Liver (tissue), 9 donors: ENCODE data around the gene DIAPH2. TPM values are rescaled to one million over a fixed set of nuclear protein-coding genes. Genes with fewer than 3 reads are reported as not detected.

ENCODE experiments used
- DNase-seq: peaks from one replicate; pipeline ENCODE4 v3.0.0-alpha.2; 2017; ENCODE audit warnings: low spot score
- H3K27ac ChIP-seq, 2 donors: one replicate each; pipeline ENCODE4 v1.7.0; 2013; ENCODE audit warnings: inconsistent platforms in 2 of 2, low read length in 2 of 2, control low read depth in 1 of 2, low read depth in 1 of 2, mild to moderate bottlenecking in 1 of 2
- H3K27me3 ChIP-seq, 4 donors: one replicate each; pipeline versions ENCODE4 v1.6.1 to v1.7.0; 2013; ENCODE audit warnings: low read length in 3 of 4, inconsistent platforms in 1 of 4, mild to moderate bottlenecking in 1 of 4, moderate library complexity in 1 of 4; ENCODE audit not compliant: control insufficient read depth in 4 of 4, insufficient read depth in 4 of 4
- H3K36me3 ChIP-seq, 4 donors: one replicate each; pipeline versions ENCODE4 v1.6.1 to v1.7.0; 2013; ENCODE audit warnings: low read length in 3 of 4, mild to moderate bottlenecking in 3 of 4, low read depth in 1 of 4, moderate library complexity in 1 of 4; ENCODE audit not compliant: control insufficient read depth in 4 of 4, insufficient read depth in 3 of 4
- H3K4me1 ChIP-seq, 4 donors: one replicate each; pipeline versions ENCODE4 v1.6.1 to v1.7.0; 2013; ENCODE audit warnings: low read length in 3 of 4, mild to moderate bottlenecking in 3 of 4, moderate library complexity in 1 of 4; ENCODE audit not compliant: control insufficient read depth in 4 of 4, insufficient read depth in 4 of 4
- H3K4me3 ChIP-seq, 3 donors: one replicate each; pipeline versions ENCODE4 v1.6.1 to v1.7.0; 2013; ENCODE audit warnings: low read length in 3 of 3, control low read depth in 1 of 3, low read depth in 1 of 3, mild to moderate bottlenecking in 1 of 3
- H3K9ac ChIP-seq, 2 donors: one replicate each; pipeline ENCODE4 v1.7.0; 2013; ENCODE audit warnings: low read length in 2 of 2, mild to moderate bottlenecking in 2 of 2, moderate library complexity in 2 of 2, control low read depth in 1 of 2, low read depth in 1 of 2
- H3K9me3 ChIP-seq, 4 donors: one replicate each; pipeline versions ENCODE4 v1.6.1 to v1.7.0; 2013; ENCODE audit warnings: low read length in 3 of 4; ENCODE audit not compliant: control insufficient read depth in 4 of 4
- ATF3 ChIP-seq: IDR thresholded peaks from 2 replicates; pipeline ENCODE4 v1.6.1; 2016; ENCODE audit warnings: antibody characterized with exemption
- CTCF ChIP-seq: fragments of 150-350 bp; IDR thresholded peaks from 2 replicates; pipeline ENCODE4 v1.5.1; 2017; ENCODE audit warnings: improper control_type of control experiment, low read depth, low read length; ENCODE audit not compliant: missing input control
- EGR1 ChIP-seq, 2 donors: IDR thresholded peaks; 2 replicates each; pipeline ENCODE4 v1.6.1; 2016 to 2018; ENCODE audit warnings: antibody characterized with exemption in 2 of 2, low read depth in 2 of 2
- FOXA1 ChIP-seq: IDR thresholded peaks from 2 replicates; pipeline ENCODE4 v1.6.1; 2016; ENCODE audit warnings: antibody characterized with exemption
- FOXA2 ChIP-seq: IDR thresholded peaks from 2 replicates; pipeline ENCODE4 v1.6.1; 2016; ENCODE audit warnings: antibody characterized with exemption
- GABPA ChIP-seq, 2 donors: IDR thresholded peaks in 1 of 2; conservative IDR thresholded peaks in 1 of 2; 2 replicates each; pipeline ENCODE4 v1.6.1; 2016; ENCODE audit warnings: antibody characterized with exemption in 2 of 2, mild to moderate bottlenecking in 1 of 2, moderate library complexity in 1 of 2
- HNF4A ChIP-seq, 2 donors: conservative IDR thresholded peaks; 2 replicates each; pipeline ENCODE4 v1.6.1; 2016; ENCODE audit warnings: antibody characterized with exemption in 2 of 2, mild to moderate bottlenecking in 2 of 2
- HNF4G ChIP-seq: IDR thresholded peaks from 2 replicates; pipeline ENCODE4 v1.6.1; 2016; ENCODE audit warnings: antibody characterized with exemption
- JUND ChIP-seq, 2 donors: IDR thresholded peaks; 2 replicates each; pipeline ENCODE4 v1.6.1; 2016; ENCODE audit warnings: antibody characterized with exemption in 2 of 2
- MAX ChIP-seq: IDR thresholded peaks from 2 replicates; pipeline ENCODE4 v1.6.1; 2016; ENCODE audit warnings: antibody characterized with exemption
- NR2F2 ChIP-seq: IDR thresholded peaks from 2 replicates; pipeline ENCODE4 v1.6.1; 2016; ENCODE audit warnings: antibody characterized with exemption
- RAD21 ChIP-seq, 2 donors: IDR thresholded peaks; 2 replicates each; pipeline ENCODE4 v1.6.1; 2016; ENCODE audit warnings: antibody characterized with exemption in 2 of 2, mild to moderate bottlenecking in 2 of 2
- REST ChIP-seq: IDR thresholded peaks from 2 replicates; pipeline ENCODE4 v1.6.1; 2016; ENCODE audit warnings: antibody characterized with exemption, mild to moderate bottlenecking
- RXRA ChIP-seq, 2 donors: IDR thresholded peaks; 2 replicates each; pipeline ENCODE4 v1.6.1; 2017 to 2018; ENCODE audit warnings: antibody characterized with exemption in 2 of 2, mild to moderate bottlenecking in 1 of 2
- SP1 ChIP-seq: IDR thresholded peaks from 2 replicates; pipeline ENCODE4 v1.6.1; 2018; ENCODE audit warnings: antibody characterized with exemption, mild to moderate bottlenecking
- TAF1 ChIP-seq: conservative IDR thresholded peaks from 2 replicates; pipeline ENCODE4 v1.6.1; 2016; ENCODE audit warnings: antibody characterized with exemption, mild to moderate bottlenecking
- YY1 ChIP-seq: IDR thresholded peaks from 2 replicates; pipeline ENCODE4 v1.6.1; 2016; ENCODE audit warnings: antibody characterized with exemption, mild to moderate bottlenecking
- ZBTB33 ChIP-seq: IDR thresholded peaks from 2 replicates; pipeline ENCODE4 v1.6.1; 2016; ENCODE audit warnings: antibody characterized with exemption
- WGBS: extraction: QIAGEN DNeasy Blood & Tissue Kit; methylation state at CpG from one replicate; pipeline ENCODE4 v1.1.7; 2013; 5-methylcytosine and 5-hydroxymethylcytosine counted together
- polyA plus RNA-seq, 2 donors: library from polyadenylated mRNA; stranded (reverse) in 1 of 2; unstranded in 1 of 2; fragments of 200-250 nt in 1 of 2; fragments of >200 nt in 1 of 2; fragmentation: Nextera tagmentation in 1 of 2; extraction: Ambion mirVana in 1 of 2; gene quantifications; one replicate each; pipeline versions ENCODE4 v1.2.1 to v1.2.3, GENCODE V29; 2013 to 2015
- total RNA-seq, 2 donors: library from RNA; depleted of rRNA; stranded (reverse); fragments of >200 nt; gene quantifications; one replicate each; pipeline ENCODE4 v1.2.3, GENCODE V29; 2014
- donor health status: healthy.
- donor health status: healthy.
- donor health status: healthy.
- donor health status: healthy.
- donor health status: healthy.

The DIAPH2 gene
- total and polyA plus RNA-seq, 4 donors = 2.7 to 16.6 (median 5.3) TPM

GRCh38 chrX:97066381-97066780 is 381.7 kb downstream of the DIAPH2 start:
- no peaks in the 10 kb centered on the region for H3K4me1 ChIP-seq
- no peak for DNase-seq
- no peaks in the 10 kb centered on the region for H3K9me3 ChIP-seq
- TF ChIP-seq EGR1 (IDR thresholded peaks at IDR 0.05; ENCODE audit: low read depth in 2 of 2) (no peak), FOXA2 (no peak), JUND (IDR thresholded peaks at IDR 0.05) (no peak), TAF1 (no peak), FOXA1 (no peak), GABPA (IDR thresholded peaks at IDR 0.05 in 1 of 2, conservative IDR thresholded peaks at IDR 0.05 in 1 of 2) (no peak), ZBTB33 (no peak), RXRA (IDR thresholded peaks at IDR 0.05) (no peak), NR2F2 (no peak), HNF4G (no peak), CTCF (no peak), REST (no peak), HNF4A (conservative IDR thresholded peaks at IDR 0.05) (no peak), YY1 (no peak), MAX (no peak), ATF3 (no peak), SP1 (no peak), RAD21 (IDR thresholded peaks at IDR 0.05) (no peak)
- no peaks in the 10 kb centered on the region for H3K36me3 ChIP-seq
- H3K27ac ChIP-seq = no peak overlapping the region
- H3K4me3 ChIP-seq = no peak overlapping the region
- 95% methylated on average over 3 of the region's 3 CpGs for WGBS
- no peak overlapping the region for H3K9ac ChIP-seq
- no peaks in the 10 kb centered on the region for H3K27me3 ChIP-seq

- Histone ChIP-seq H3K9me3 (no peaks in the 10 kb centered on the region), H3K4me1 (no peaks in the 10 kb centered on the region), H3K4me3 (no peak overlapping the region), H3K9ac (no peak overlapping the region), H3K36me3 (no peaks in the 10 kb centered on the region), H3K27me3 (no peaks in the 10 kb centered on the region), H3K27ac (no peak overlapping the region)
- 86% methylated on average over 1 of the region's 1 CpG for WGBS
- DNase-seq = no peak
- TF ChIP-seq MAX (no peak), ATF3 (no peak), ZBTB33 (no peak)
Measured at GRCh38 chrX:97070346-97070745, 385.7 kb downstream of the DIAPH2 start.
